Pancreas (tissue), 10 donors: Measurements from ENCODE around the gene IL1RAP. TPM values are rescaled to one million over a fixed set of nuclear protein-coding genes. Genes with fewer than 3 reads are reported as not detected.

Source experiments
- ATAC-seq, 4 donors: fragments of 200-7000 bp; cut with Tn5 transposase; one replicate each; pipeline versions ENCODE4 v1.8.0 to v1.9.1; 2020; ENCODE audit warnings: mild to moderate bottlenecking in 4 of 4, moderate library complexity in 4 of 4
- DNase-seq, 6 donors: peaks; one replicate each; pipeline ENCODE4 v3.0.0-alpha.2; 2020
- FAIRE-seq: peaks from 2 replicates; lab custom pipeline; 2012; peaks lifted over from hg19 to GRCh38; lab: Jason Lieb, UNC
- H3K27ac ChIP-seq, 4 donors: fragments of 200-600 bp; sonication (generic); 1 replicate in 3 of 4; 2 replicates in 1 of 4; pipeline versions ENCODE4 v1.5.0 to v1.8.0; 2020
- H3K27me3 ChIP-seq, 4 donors: fragments of 200-600 bp; one replicate each; pipeline ENCODE4 v1.8.0; 2021
- H3K36me3 ChIP-seq, 3 donors: fragments of 200-600 bp; sonication (generic) in 1 of 3; one replicate each; pipeline versions ENCODE4 v1.5.0 to v1.8.0; 2020 to 2021
- H3K4me1 ChIP-seq, 3 donors: fragments of 200-600 bp; one replicate each; pipeline ENCODE4 v1.8.0; 2021
- H3K4me3 ChIP-seq, 4 donors: fragments of 200-600 bp; sonication (generic) in 2 of 4; one replicate each; pipeline versions ENCODE4 v1.5.0 to v1.8.0; 2020 to 2021
- H3K9me3 ChIP-seq, 4 donors: fragments of 200-600 bp; one replicate each; pipeline ENCODE4 v1.8.0; 2021
- WGBS, 2 donors: extraction: QIAGEN DNeasy Blood & Tissue Kit; methylation state at CpG; one replicate each; pipeline ENCODE4 v1.1.7; 2013; 5-methylcytosine and 5-hydroxymethylcytosine counted together
- intact Hi-C, 3 donors: fragments of 100-400 bp; cut with DNase I; formaldehyde crosslinking; loops; one replicate each; pipeline versions ENCODE4 v1.11.1 to v1.14.2; 2022
- polyA plus RNA-seq, 2 donors: library from polyadenylated mRNA; stranded (reverse); fragments of 200-250 nt; gene quantifications; one replicate each; pipeline ENCODE4 v1.2.3, GENCODE V29; 2013
- total RNA-seq, 6 donors: library from RNA; stranded (reverse); fragmentation: NEBNext Ultra II Directional in 4 of 6; extraction: Animal tissue kit (Norgen Biotek cat#: 25700) in 4 of 6; gene quantifications; one replicate each; pipeline versions ENCODE4 v1.2.1 to v1.2.4, GENCODE V29; 2021 to 2023
- TF ChIP-seq, protein P1 (sequence below), 4 donors: fragments of 200-600 bp; sonication (generic) in 3 of 4; IDR thresholded peaks; one replicate each; pipeline versions ENCODE4 v1.5.0 to v1.8.0; 2021; ENCODE audit warnings: antibody characterized with exemption in 4 of 4
- donor health status: healthy with polysubstance abuse.
- donor health status: DM: no; HTN: no; CAD: no; lungs with moderate emphysema.
- donor health status: DM: no; HTN: no; CAD: no.
- donor health status: control.
- donor health status: control.
- donor health status: Bipolar disorder and iron deficiency.
- donor health status: DM: yes; HTN: yes; CAD: no.
- donor health status: DM: no; HTN: no; CAD: no.
- donor health status: DM: no; HTN: no; CAD: no.
- donor health status: DM: yes; HTN: yes; CAD: no.

The IL1RAP gene
- total and polyA plus RNA-seq, 8 donors: 0.49 to 9.3 (median 3.4) TPM

DNA sequence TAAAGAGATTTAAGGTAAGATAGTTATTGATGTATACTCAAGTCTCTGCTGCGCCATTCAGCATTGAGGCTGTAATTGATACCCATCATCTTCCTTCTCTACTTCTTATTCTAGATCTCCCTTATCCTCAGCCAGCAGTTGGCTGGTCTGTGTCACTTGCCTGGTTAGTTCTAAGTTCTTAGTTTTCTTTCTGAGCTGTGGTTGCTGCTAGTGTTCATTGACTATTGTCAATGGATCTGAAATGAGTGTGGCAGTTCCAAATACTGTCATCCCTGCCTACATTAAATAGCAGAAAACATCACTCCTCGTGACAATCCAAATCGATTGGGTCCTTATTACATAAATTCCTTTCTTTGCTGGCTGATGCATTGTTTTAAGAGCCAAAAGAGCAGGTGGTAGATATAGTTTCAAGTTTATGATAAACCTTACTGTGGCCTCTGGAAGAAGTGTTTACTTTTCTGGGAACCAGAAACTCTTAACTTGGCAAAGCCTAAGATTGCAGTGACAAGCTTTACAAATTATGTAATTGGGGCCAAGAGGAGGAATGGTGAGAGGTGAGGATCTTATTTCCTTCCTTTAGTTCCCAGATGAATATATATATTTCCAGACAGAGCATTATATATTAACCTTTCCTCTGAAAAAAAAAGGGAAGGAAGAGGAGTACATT, 180.6 kb downstream of the IL1RAP start:
- intact Hi-C loops: no loop called here

DNA sequence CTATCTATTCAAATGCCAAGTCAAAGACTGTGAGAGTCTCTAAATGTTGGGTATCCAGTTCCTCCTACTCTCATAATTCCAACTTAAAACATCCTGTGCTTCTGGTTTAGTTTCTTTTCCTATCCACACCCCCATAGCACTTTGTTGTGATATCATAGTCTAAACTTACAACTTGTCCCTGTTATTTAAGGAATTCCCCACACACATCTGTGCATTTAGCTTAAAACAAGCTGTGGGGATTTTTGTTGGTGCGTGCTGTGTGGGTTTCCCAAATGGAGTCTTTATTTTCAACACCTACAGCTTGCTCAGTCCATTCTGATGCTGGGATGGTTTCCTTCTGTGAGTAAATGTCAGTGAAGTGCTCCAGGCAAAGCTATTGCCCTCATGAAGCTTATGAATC, 181.3 kb downstream of the IL1RAP start:
- Histone ChIP-seq H3K27me3 (no peaks in the 10 kb centered on the region), H3K9me3 (no peaks in the 10 kb centered on the region), H3K36me3 (no peaks in the 10 kb centered on the region), H3K27ac (no peak overlapping the region), H3K4me1 (peaks cover 3 to 17% (median 14%) of the 10 kb centered on the region in 3 donors), H3K4me3 (no peak overlapping the region)
- DNase-seq: no peak
- no peak for FAIRE-seq
- WGBS, 2 donors: 92% methylated on average over 1 of the region's 1 CpG
- TF ChIP-seq, protein P1, sequence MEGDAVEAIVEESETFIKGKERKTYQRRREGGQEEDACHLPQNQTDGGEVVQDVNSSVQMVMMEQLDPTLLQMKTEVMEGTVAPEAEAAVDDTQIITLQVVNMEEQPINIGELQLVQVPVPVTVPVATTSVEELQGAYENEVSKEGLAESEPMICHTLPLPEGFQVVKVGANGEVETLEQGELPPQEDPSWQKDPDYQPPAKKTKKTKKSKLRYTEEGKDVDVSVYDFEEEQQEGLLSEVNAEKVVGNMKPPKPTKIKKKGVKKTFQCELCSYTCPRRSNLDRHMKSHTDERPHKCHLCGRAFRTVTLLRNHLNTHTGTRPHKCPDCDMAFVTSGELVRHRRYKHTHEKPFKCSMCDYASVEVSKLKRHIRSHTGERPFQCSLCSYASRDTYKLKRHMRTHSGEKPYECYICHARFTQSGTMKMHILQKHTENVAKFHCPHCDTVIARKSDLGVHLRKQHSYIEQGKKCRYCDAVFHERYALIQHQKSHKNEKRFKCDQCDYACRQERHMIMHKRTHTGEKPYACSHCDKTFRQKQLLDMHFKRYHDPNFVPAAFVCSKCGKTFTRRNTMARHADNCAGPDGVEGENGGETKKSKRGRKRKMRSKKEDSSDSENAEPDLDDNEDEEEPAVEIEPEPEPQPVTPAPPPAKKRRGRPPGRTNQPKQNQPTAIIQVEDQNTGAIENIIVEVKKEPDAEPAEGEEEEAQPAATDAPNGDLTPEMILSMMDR (IDR thresholded peaks at IDR 0.05): no peak
- no peak for ATAC-seq
- intact Hi-C loops: no loop called here

More for the DNA sequence above, 180.6 kb downstream of the IL1RAP start:
- H3K36me3 ChIP-seq: no peaks in the 10 kb centered on the region
- ATAC-seq (peak; percentile 79 to 93 (median 87)), FAIRE-seq (no peak), DNase-seq (peak in 1 of 6 donors; percentile 4)
- no peaks in the 10 kb centered on the region for H3K27me3 ChIP-seq
- H3K9me3 ChIP-seq: no peaks in the 10 kb centered on the region
- TF ChIP-seq, protein P1 (IDR thresholded peaks at IDR 0.05): no peak
- H3K4me1 ChIP-seq: peaks cover 3 to 17% (median 14%) of the 10 kb centered on the region in 3 donors
- H3K27ac ChIP-seq: peak overlapping the region in 2 of 4 donors; percentile 12 to 35
- no peak overlapping the region for H3K4me3 ChIP-seq
- WGBS, 2 donors: 37 to 41% methylated on average over 3 of the region's 3 CpGs

DNA sequence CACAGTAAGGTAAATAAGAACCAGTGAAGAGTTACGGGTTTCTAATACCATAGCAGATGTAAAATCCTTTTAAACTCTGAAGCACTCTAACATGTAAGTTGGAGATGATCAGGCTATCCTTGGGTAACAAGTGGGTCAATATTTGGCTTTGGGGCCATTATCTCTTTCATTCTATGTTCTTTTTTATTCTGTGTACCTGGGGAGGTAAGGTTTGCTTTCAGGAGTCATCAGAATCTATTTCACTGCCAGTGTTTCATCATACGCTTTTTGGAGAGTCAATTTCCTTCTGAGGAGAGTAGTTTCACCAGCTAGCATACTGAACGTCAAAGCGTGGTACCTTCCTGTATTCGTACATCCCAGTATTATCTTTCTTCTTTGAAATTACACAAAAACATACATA, 182.1 kb downstream of the IL1RAP start:
- H3K27ac ChIP-seq: no peak overlapping the region
- no peaks in the 10 kb centered on the region for H3K9me3 ChIP-seq
- TF ChIP-seq, protein P1 (IDR thresholded peaks at IDR 0.05): no peak
- no peaks in the 10 kb centered on the region for H3K36me3 ChIP-seq
- FAIRE-seq (no peak), ATAC-seq (no peak), DNase-seq (no peak)
- H3K27me3 ChIP-seq: no peaks in the 10 kb centered on the region
- intact Hi-C loops: no loop called here
- peaks cover 3 to 17% (median 14%) of the 10 kb centered on the region in 3 donors for H3K4me1 ChIP-seq
- 93 to 95% methylated on average over 5 of the region's 5 CpGs for WGBS, 2 donors
- no peak overlapping the region for H3K4me3 ChIP-seq

DNA sequence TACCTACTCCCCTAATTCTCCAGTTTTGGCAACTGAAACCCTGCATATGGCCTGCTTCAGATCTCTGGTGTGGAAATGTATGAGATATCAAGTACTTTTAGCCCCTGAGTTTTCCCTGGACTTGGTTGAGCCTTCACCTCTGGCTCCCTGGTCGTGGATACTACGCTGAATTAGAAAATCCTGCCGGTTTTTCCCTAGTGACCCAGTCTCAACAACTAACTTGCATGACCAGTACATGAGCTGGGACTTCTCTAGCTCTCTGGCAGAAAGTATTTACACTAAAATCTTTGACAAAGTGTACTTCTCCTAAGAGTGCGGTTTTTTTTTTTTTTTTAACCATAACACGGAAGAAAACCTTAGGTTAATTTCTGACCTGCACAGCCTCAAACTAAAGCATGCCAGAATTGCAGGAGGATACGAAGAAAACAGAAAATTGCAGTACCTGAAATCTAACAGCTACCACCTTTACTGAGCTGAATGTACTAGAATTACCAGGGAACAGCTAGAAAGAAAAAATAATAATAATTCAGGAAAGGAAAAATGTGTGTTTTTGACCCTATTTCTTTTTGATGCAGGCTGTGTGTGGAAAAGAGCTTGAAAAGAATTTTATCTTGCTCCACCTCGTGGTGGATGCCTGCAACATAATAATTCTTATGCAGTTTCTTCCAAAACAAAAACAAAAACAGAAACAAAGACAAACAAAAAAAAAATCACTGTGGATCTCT, 183.1 kb downstream of the IL1RAP start:
- WGBS, 2 donors: 41 to 46% methylated on average over 7 of the region's 7 CpGs
- Histone ChIP-seq H3K27ac (no peak overlapping the region), H3K36me3 (no peaks in the 10 kb centered on the region), H3K27me3 (no peaks in the 10 kb centered on the region), H3K4me1 (peaks cover 3 to 20% (median 14%) of the 10 kb centered on the region in 3 donors), H3K9me3 (no peaks in the 10 kb centered on the region), H3K4me3 (no peak overlapping the region)
- peak in 2 of 4 donors; percentile 36 to 55 for ATAC-seq
- FAIRE-seq: peak; percentile 23
- DNase-seq: no peak
- intact Hi-C loops: no loop called here
- TF ChIP-seq, protein P1 (IDR thresholded peaks at IDR 0.05): peak in 3 of 4 donors; percentile 5 to 43 (median 31)

DNA sequence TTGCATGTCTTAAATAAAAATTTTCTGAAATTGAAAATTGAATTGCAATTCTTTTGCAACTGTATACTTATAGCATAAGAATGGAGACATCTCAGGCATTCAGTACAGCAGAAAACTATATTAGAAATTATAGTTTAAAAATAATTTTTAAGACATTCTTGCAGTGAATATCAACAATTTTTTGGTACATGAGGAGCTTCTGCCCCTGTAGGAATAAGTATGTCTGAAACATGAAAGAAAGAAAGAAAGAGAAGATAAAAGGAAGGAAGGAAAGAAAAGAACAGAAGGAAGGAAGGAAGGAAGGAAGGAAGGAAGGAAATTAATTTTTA, 183.6 kb downstream of the IL1RAP start:
- intact Hi-C loops: no loop called here
- no peaks in the 10 kb centered on the region for H3K27me3 ChIP-seq
- no peaks in the 10 kb centered on the region for H3K9me3 ChIP-seq
- H3K4me3 ChIP-seq: no peak overlapping the region
- no peaks in the 10 kb centered on the region for H3K36me3 ChIP-seq
- FAIRE-seq: peak; percentile 13
- DNase-seq: no peak
- H3K4me1 ChIP-seq: peaks cover 3 to 20% (median 14%) of the 10 kb centered on the region in 3 donors
- TF ChIP-seq, protein P1 (IDR thresholded peaks at IDR 0.05): no peak
- no peak overlapping the region for H3K27ac ChIP-seq
- no peak for ATAC-seq
